ENCODE results near the gene STOM.

DNA sequence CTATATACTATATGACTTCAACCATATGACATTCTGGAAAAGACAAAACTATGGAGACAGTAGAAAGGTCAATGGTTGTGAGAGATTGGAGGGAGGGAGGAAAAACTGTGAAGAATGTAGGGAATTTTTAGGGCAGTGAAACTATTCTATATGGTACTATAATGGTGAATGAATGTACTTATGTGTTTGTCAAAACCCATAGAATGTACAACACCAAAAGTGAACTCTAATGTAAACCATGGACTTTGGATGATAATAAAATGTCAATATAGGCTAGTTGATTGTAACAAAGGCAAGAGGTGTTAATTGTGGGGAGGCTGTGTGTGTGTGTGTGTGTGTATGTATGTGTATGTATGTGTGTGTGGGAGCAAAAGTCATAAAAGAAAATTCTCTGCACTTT is 10.8 kb upstream of the STOM start:
- TF ChIP-seq, protein P1, sequence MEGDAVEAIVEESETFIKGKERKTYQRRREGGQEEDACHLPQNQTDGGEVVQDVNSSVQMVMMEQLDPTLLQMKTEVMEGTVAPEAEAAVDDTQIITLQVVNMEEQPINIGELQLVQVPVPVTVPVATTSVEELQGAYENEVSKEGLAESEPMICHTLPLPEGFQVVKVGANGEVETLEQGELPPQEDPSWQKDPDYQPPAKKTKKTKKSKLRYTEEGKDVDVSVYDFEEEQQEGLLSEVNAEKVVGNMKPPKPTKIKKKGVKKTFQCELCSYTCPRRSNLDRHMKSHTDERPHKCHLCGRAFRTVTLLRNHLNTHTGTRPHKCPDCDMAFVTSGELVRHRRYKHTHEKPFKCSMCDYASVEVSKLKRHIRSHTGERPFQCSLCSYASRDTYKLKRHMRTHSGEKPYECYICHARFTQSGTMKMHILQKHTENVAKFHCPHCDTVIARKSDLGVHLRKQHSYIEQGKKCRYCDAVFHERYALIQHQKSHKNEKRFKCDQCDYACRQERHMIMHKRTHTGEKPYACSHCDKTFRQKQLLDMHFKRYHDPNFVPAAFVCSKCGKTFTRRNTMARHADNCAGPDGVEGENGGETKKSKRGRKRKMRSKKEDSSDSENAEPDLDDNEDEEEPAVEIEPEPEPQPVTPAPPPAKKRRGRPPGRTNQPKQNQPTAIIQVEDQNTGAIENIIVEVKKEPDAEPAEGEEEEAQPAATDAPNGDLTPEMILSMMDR (IDR thresholded peaks at IDR 0.05 in 2 of 3, conservative IDR thresholded peaks at IDR 0.05 in 1 of 3; ENCODE audit: borderline replicate concordance in 1 of 3, insufficient read depth in 1 of 3, low read depth in 2 of 3, low read length in 2 of 3), result no peak
- no peak for TF ChIP-seq EZH2 (IDR thresholded peaks at IDR 0.05)
- no peak for TF ChIP-seq EZH2phosphoT487 (IDR thresholded peaks at IDR 0.05; ENCODE audit: borderline replicate concordance)
- no peak for TF ChIP-seq POLR2AphosphoS5 (IDR thresholded peaks at IDR 0.05; ENCODE audit: low read depth, low read length)
- TF ChIP-seq, protein P2, sequence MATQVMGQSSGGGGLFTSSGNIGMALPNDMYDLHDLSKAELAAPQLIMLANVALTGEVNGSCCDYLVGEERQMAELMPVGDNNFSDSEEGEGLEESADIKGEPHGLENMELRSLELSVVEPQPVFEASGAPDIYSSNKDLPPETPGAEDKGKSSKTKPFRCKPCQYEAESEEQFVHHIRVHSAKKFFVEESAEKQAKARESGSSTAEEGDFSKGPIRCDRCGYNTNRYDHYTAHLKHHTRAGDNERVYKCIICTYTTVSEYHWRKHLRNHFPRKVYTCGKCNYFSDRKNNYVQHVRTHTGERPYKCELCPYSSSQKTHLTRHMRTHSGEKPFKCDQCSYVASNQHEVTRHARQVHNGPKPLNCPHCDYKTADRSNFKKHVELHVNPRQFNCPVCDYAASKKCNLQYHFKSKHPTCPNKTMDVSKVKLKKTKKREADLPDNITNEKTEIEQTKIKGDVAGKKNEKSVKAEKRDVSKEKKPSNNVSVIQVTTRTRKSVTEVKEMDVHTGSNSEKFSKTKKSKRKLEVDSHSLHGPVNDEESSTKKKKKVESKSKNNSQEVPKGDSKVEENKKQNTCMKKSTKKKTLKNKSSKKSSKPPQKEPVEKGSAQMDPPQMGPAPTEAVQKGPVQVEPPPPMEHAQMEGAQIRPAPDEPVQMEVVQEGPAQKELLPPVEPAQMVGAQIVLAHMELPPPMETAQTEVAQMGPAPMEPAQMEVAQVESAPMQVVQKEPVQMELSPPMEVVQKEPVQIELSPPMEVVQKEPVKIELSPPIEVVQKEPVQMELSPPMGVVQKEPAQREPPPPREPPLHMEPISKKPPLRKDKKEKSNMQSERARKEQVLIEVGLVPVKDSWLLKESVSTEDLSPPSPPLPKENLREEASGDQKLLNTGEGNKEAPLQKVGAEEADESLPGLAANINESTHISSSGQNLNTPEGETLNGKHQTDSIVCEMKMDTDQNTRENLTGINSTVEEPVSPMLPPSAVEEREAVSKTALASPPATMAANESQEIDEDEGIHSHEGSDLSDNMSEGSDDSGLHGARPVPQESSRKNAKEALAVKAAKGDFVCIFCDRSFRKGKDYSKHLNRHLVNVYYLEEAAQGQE (IDR thresholded peaks at IDR 0.05; ENCODE audit: low read depth), result no peak

All from HCT116 (cell line).